IMR-90 (cell line): ENCODE data around the gene ZNF362. TPM values are rescaled to one million over a fixed set of nuclear protein-coding genes. Genes with fewer than 3 reads are reported as not detected.

Experiments used
- ATAC-seq: fragments of 200-7000 bp; cut with Tn5 transposase; 2 replicates; pipeline ENCODE4 v1.9.1; 2020; ENCODE audit warnings: low read depth, mild to moderate bottlenecking, moderate library complexity
- BruUV-seq: library from RNA; stranded (reverse); fragments of 400-500 nt; replicated peaks from 2 replicates; lab custom pipeline; 2021; lab: Mats Ljungman, UMichigan
- CTCF ChIA-PET: fragments of 300-600 bp; formaldehyde crosslinking; extraction: SDS; loops from one replicate; lab custom pipeline; 2021; ENCODE audit warnings: antibody characterized with exemption; lab: Yijun Ruan, JAX
- POLR2A ChIA-PET: fragments of 300-600 bp; sonication (Branson Sonifier 250); formaldehyde crosslinking; loops from one replicate; lab custom pipeline; 2022; ENCODE audit warnings: antibody characterized with exemption; ENCODE audit not compliant: unreplicated experiment; lab: Charles Lee
- DNase-seq: peaks from one replicate; pipeline ENCODE4 v3.0.0; 2013
- H2AFZ ChIP-seq: replicated peaks from 2 replicates; pipeline ENCODE3; 2013; ENCODE audit warnings: low read length, mild to moderate bottlenecking; ENCODE audit not compliant: poor library complexity
- H2AK5ac ChIP-seq: 2 replicates; pipeline ENCODE4 v1.6.1; 2013; ENCODE audit warnings: low read depth, low read length, inconsistent platforms
- H2AK9ac ChIP-seq: replicated peaks from 2 replicates; pipeline ENCODE3; 2013; ENCODE audit warnings: mild to moderate bottlenecking, low read depth, low read length, moderate library complexity; ENCODE audit not compliant: poor library complexity
- H2BK120ac ChIP-seq: 2 replicates; pipeline ENCODE4 v1.6.1; 2013; ENCODE audit warnings: low read depth, low read length, inconsistent platforms
- H2BK15ac ChIP-seq: 3 replicates; pipeline ENCODE4 v1.6.1; 2013; ENCODE audit warnings: low read depth, low read length, inconsistent platforms
- H2BK20ac ChIP-seq: 2 replicates; pipeline ENCODE4 v1.6.1; 2013; ENCODE audit warnings: low read depth, mild to moderate bottlenecking, inconsistent platforms, low read length, moderate library complexity
- H2BK5ac ChIP-seq: 2 replicates; pipeline ENCODE4 v1.6.1; 2013; ENCODE audit warnings: mild to moderate bottlenecking, low read depth, low read length, inconsistent platforms; ENCODE audit not compliant: poor library complexity, severe bottlenecking
- H3K14ac ChIP-seq: replicated peaks from 2 replicates; pipeline ENCODE4 v1.6.1; 2013; ENCODE audit warnings: low read depth, low read length, inconsistent platforms
- H3K18ac ChIP-seq: 2 replicates; pipeline ENCODE4 v1.6.1; 2013; ENCODE audit warnings: low read depth, low read length, control low read depth
- H3K23ac ChIP-seq: 2 replicates; pipeline ENCODE4 v1.6.1; 2013; ENCODE audit warnings: low read depth, low read length, inconsistent platforms
- H3K27ac ChIP-seq: 2 replicates; pipeline ENCODE4 v1.5.1; 2013; ENCODE audit warnings: mild to moderate bottlenecking, control low read depth, low read length; ENCODE audit not compliant: insufficient read depth
- H3K27me3 ChIP-seq: 2 replicates; pipeline ENCODE4 v1.6.1; 2013; ENCODE audit warnings: low read length; ENCODE audit not compliant: control insufficient read depth, insufficient read depth
- H3K36me3 ChIP-seq: 2 replicates; pipeline ENCODE4 v1.6.1; 2013; ENCODE audit warnings: low read length, mixed read lengths; ENCODE audit not compliant: control insufficient read depth, insufficient read depth
- H3K4ac ChIP-seq: 2 replicates; pipeline ENCODE4 v1.6.1; 2013; ENCODE audit warnings: low read depth, low read length, inconsistent platforms
- H3K4me1 ChIP-seq: 2 replicates; pipeline ENCODE4 v1.6.1; 2013; ENCODE audit warnings: low read length, mixed read lengths; ENCODE audit not compliant: control insufficient read depth, insufficient read depth
- H3K4me2 ChIP-seq: 2 replicates; pipeline ENCODE4 v1.6.1; 2013; ENCODE audit warnings: low read depth, mild to moderate bottlenecking, control low read depth, low read length, moderate library complexity
- H3K4me3 ChIP-seq: 2 replicates; pipeline ENCODE4 v1.5.1; 2013; ENCODE audit warnings: low read depth, mild to moderate bottlenecking, control low read depth, low read length, moderate library complexity; ENCODE audit not compliant: insufficient read depth
- H3K56ac ChIP-seq: 2 replicates; pipeline ENCODE4 v1.6.1; 2013; ENCODE audit warnings: low read length, inconsistent platforms; ENCODE audit not compliant: insufficient read depth; ENCODE audit errors: extremely low read depth
- H3K79me1 ChIP-seq, 2 experiments: 2 replicates each; pipeline ENCODE4 v1.6.1; 2013; ENCODE audit warnings: low read length in 2 of 2, inconsistent platforms in 1 of 2, low read depth in 1 of 2
- H3K9ac ChIP-seq: 2 replicates; pipeline ENCODE4 v1.6.1; 2013; ENCODE audit warnings: low read depth, low read length, control low read depth
- H3K9me1 ChIP-seq: 2 replicates; pipeline ENCODE4 v1.6.1; 2013; ENCODE audit warnings: low read length, inconsistent platforms; ENCODE audit not compliant: insufficient read depth
- H3K9me3 ChIP-seq: 2 replicates; pipeline ENCODE4 v1.6.1; 2013; ENCODE audit warnings: low read length; ENCODE audit not compliant: control insufficient read depth, insufficient read depth
- H4K20me1 ChIP-seq: 2 replicates; pipeline ENCODE4 v1.6.1; 2013; ENCODE audit warnings: low read length, inconsistent platforms; ENCODE audit not compliant: insufficient read depth
- H4K5ac ChIP-seq: 2 replicates; pipeline ENCODE4 v1.6.1; 2013; ENCODE audit warnings: mild to moderate bottlenecking, low read depth, low read length, control low read depth
- H4K8ac ChIP-seq, 2 experiments: 2 replicates each; pipeline ENCODE4 v1.6.1; 2013; ENCODE audit warnings: low read depth in 2 of 2, low read length in 2 of 2, control low read depth in 1 of 2, inconsistent platforms in 1 of 2
- H4K91ac ChIP-seq: 2 replicates; pipeline ENCODE4 v1.6.1; 2013; ENCODE audit warnings: low read depth, low read length, inconsistent platforms; ENCODE audit not compliant: insufficient read depth
- BHLHE40 ChIP-seq: fragments of 150-350 bp; IDR thresholded peaks from 2 replicates; pipeline ENCODE4 v1.6.1; 2016; ENCODE audit warnings: mild to moderate bottlenecking, low read depth, low read length
- CEBPB ChIP-seq: IDR thresholded peaks from 2 replicates; pipeline ENCODE4 v1.6.1; 2012; ENCODE audit warnings: low read depth, low read length, improper control_type of control experiment
- FOS ChIP-seq: fragments of 150-350 bp; IDR thresholded peaks from 2 replicates; pipeline ENCODE4 v1.6.1; 2016; ENCODE audit warnings: low read depth, low read length
- MAFK ChIP-seq: IDR thresholded peaks from 2 replicates; pipeline ENCODE4 v1.6.1; 2012; ENCODE audit warnings: low read depth, low read length, improper control_type of control experiment
- MAZ ChIP-seq: IDR thresholded peaks from 2 replicates; pipeline ENCODE4 v1.6.1; 2012; ENCODE audit warnings: low read depth, mild to moderate bottlenecking, low read length, improper control_type of control experiment, moderate library complexity, borderline replicate concordance
- NFE2L2 ChIP-seq: fragments of 150-350 bp; IDR thresholded peaks from 2 replicates; pipeline ENCODE4 v1.6.1; 2016; ENCODE audit warnings: low read depth, mild to moderate bottlenecking, low read length
- POLR2A ChIP-seq: IDR thresholded peaks from 2 replicates; pipeline ENCODE4 v1.6.1; 2012; ENCODE audit warnings: mild to moderate bottlenecking, low read depth, low read length
- RAD21 ChIP-seq: IDR thresholded peaks from 2 replicates; pipeline ENCODE4 v1.6.1; 2012; ENCODE audit warnings: low read length, improper control_type of control experiment
- RCOR1 ChIP-seq: IDR thresholded peaks from 2 replicates; pipeline ENCODE4 v1.6.1; 2012; ENCODE audit warnings: mild to moderate bottlenecking, low read length, improper control_type of control experiment; ENCODE audit not compliant: insufficient replicate concordance
- RFX5 ChIP-seq: IDR thresholded peaks from 2 replicates; pipeline ENCODE4 v1.8.0; 2012; ENCODE audit warnings: low read depth, mild to moderate bottlenecking, low read length, moderate library complexity
- SMC3 ChIP-seq: fragments of 150-350 bp; IDR thresholded peaks from 2 replicates; pipeline ENCODE4 v1.6.1; 2016; ENCODE audit warnings: low read depth, mild to moderate bottlenecking, antibody characterized with exemption, low read length, moderate library complexity
- WGBS, 2 experiments: methylation state at CpG; one replicate each; pipeline versions ENCODE4 v1.1.5 to v1.1.7; 2013; ENCODE audit warnings: missing lambda C conversion rate in 2 of 2; ENCODE audit not compliant: insufficient read length in 1 of 2; ENCODE audit errors: extremely low coverage in 2 of 2; 5-methylcytosine and 5-hydroxymethylcytosine counted together
- dilution Hi-C: fragments of 300-500 bp; cut with HindIII; formaldehyde crosslinking; loops from one replicate; pipeline ENCODE4 v1.14.3; 2018; ENCODE audit warnings: low sequenced_read_pairs; ENCODE audit not compliant: unreplicated experiment
- in situ Hi-C: fragments of 300-500 bp; cut with MboI; formaldehyde crosslinking; loops from 3 replicates; pipeline ENCODE4 v1.14.3; 2019; ENCODE audit warnings: low sequenced_read_pairs, inconsistent platforms, mixed read lengths
- intact Hi-C: fragments of 100-400 bp; cut with micrococcal nuclease; formaldehyde crosslinking; loops from 2 replicates; pipeline ENCODE4 v1.10.0; 2022
- polyA plus RNA-seq, 3 experiments: library from polyadenylated mRNA; depleted of rRNA; stranded (reverse); fragments of >200 nt; gene quantifications; 2 replicates each; pipeline ENCODE4 v1.2.3, GENCODE V29; 2012; ENCODE audit warnings: low replicate concordance in 1 of 3
- total RNA-seq: library from RNA; depleted of rRNA; stranded (reverse); fragments of >200 nt; gene quantifications from 2 replicates; pipeline ENCODE4 v1.2.3, GENCODE V29; 2012
- TF ChIP-seq, protein P1 (sequence below): fragments of 150-350 bp; IDR thresholded peaks from 2 replicates; pipeline ENCODE4 v1.6.1; 2017; ENCODE audit warnings: mild to moderate bottlenecking, antibody characterized with exemption, low read length, low read depth
- TF ChIP-seq, protein P2 (sequence below): conservative IDR thresholded peaks from 2 replicates; pipeline ENCODE4 v1.5.1; 2012; ENCODE audit warnings: mild to moderate bottlenecking, low read depth, low read length, improper control_type of control experiment

ZNF362 gene
- total and polyA plus RNA-seq, 2 of the 4 experiments (the other 2 are of a cell fraction) = 5.7 to 12.9 TPM

DNA sequence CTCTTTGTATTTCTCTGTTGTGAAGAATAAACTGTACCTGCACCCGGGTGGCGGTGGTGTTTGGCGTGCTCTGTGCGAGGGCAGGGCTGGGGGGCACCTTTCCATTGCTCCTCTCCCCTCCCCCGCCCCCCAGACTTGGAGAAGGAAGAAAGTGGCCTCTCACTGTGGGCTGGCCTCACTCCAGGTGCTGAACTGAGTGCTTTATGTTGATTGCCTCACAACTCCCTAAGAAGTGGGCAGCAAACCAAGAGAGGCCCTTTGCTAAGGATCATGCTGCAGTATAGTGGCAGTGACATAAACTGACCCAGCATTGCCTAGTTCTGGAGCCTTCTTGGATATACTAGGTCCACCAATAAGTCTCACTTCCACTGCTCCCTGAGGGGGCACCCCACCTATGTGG lies 44.4 kb downstream of the ZNF362 start:
- Histone ChIP-seq H3K23ac (no peak overlapping the region), H2BK15ac (no peak overlapping the region), H3K9me3 (no peaks in the 10 kb centered on the region), H2BK5ac (no peak overlapping the region), H3K9me1 (peaks cover 3% of the 10 kb centered on the region), H2AK5ac (no peak overlapping the region), H3K4ac (no peak overlapping the region), H3K79me1 (peaks cover 0 to 14% of the 10 kb centered on the region in 2 experiments; a peak in 1 of 4 replicates), H3K4me3 (no peak overlapping the region), H4K91ac (no peak overlapping the region), H2BK20ac (no peak overlapping the region), H4K20me1 (peaks cover 5% of the 10 kb centered on the region; the same call in 1 of the 2 replicates), H3K4me2 (no peak overlapping the region), H3K56ac (no peak overlapping the region), H2AK9ac (peak overlapping the region; percentile 91), H3K36me3 (peaks cover 15% of the 10 kb centered on the region), H2BK120ac (no peak overlapping the region), H3K9ac (no peak overlapping the region), H3K4me1 (peaks cover 10% of the 10 kb centered on the region), H4K8ac (no peak overlapping the region), H4K5ac (no peak overlapping the region), H3K27ac (no peak overlapping the region; the same call in 1 of the 2 replicates), H3K27me3 (no peaks in the 10 kb centered on the region), H3K18ac (no peak overlapping the region), H3K14ac (no peak overlapping the region), H2AFZ (peak overlapping the region; percentile 29)
- dilution Hi-C loops (no loop called here), in situ Hi-C loops (no loop called here), intact Hi-C loops (no loop called here)
- peak; percentile 59 for ATAC-seq
- TF ChIP-seq POLR2A = no peak
- peak; percentile 9; the same call in 1 of the 2 replicates for TF ChIP-seq MAZ
- TF ChIP-seq CEBPB = peak; percentile 90
- no peak for TF ChIP-seq RFX5
- no peak for TF ChIP-seq RCOR1
- TF ChIP-seq NFE2L2 = no peak
- TF ChIP-seq, protein P1, sequence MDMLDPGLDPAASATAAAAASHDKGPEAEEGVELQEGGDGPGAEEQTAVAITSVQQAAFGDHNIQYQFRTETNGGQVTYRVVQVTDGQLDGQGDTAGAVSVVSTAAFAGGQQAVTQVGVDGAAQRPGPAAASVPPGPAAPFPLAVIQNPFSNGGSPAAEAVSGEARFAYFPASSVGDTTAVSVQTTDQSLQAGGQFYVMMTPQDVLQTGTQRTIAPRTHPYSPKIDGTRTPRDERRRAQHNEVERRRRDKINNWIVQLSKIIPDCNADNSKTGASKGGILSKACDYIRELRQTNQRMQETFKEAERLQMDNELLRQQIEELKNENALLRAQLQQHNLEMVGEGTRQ = no peak
- TF ChIP-seq RAD21 = no peak
- TF ChIP-seq FOS = no peak
- no peak for TF ChIP-seq MAFK
- no peak for TF ChIP-seq SMC3
- TF ChIP-seq BHLHE40 = no peak
- TF ChIP-seq, protein P2, sequence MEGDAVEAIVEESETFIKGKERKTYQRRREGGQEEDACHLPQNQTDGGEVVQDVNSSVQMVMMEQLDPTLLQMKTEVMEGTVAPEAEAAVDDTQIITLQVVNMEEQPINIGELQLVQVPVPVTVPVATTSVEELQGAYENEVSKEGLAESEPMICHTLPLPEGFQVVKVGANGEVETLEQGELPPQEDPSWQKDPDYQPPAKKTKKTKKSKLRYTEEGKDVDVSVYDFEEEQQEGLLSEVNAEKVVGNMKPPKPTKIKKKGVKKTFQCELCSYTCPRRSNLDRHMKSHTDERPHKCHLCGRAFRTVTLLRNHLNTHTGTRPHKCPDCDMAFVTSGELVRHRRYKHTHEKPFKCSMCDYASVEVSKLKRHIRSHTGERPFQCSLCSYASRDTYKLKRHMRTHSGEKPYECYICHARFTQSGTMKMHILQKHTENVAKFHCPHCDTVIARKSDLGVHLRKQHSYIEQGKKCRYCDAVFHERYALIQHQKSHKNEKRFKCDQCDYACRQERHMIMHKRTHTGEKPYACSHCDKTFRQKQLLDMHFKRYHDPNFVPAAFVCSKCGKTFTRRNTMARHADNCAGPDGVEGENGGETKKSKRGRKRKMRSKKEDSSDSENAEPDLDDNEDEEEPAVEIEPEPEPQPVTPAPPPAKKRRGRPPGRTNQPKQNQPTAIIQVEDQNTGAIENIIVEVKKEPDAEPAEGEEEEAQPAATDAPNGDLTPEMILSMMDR = no peak
- no TSS peak for BruUV-seq
- peak; percentile 86 for DNase-seq
- ChIA-PET POLR2A (no interaction called here), CTCF (no interaction called here)
- WGBS, 2 experiments = no CpG with 5 or more reads among the region's 5 CpGs
